Choroid plexus epithelial cell (primary cell): Measurements from ENCODE around the gene RXRA.

Experiments
- DNase-seq: peaks from one replicate; pipeline ENCODE4 v3.0.0-alpha.2; 2010; ENCODE audit warnings: low read depth
- H3K4me3 ChIP-seq: 2 replicates; pipeline ENCODE4 v1.5.1; 2011; ENCODE audit warnings: low read depth, mild to moderate bottlenecking, control low read depth, low read length, moderate library complexity
- TF ChIP-seq, protein P1 (sequence below): conservative IDR thresholded peaks from 2 replicates; pipeline ENCODE4 v1.5.1; 2011; ENCODE audit warnings: low read depth, mild to moderate bottlenecking, control low read depth, inconsistent platforms, low read length, moderate library complexity

RXRA gene

GRCh38 chr9:134335486-134336220, 9.4 kb downstream of the RXRA start:
- TF ChIP-seq, protein P1, sequence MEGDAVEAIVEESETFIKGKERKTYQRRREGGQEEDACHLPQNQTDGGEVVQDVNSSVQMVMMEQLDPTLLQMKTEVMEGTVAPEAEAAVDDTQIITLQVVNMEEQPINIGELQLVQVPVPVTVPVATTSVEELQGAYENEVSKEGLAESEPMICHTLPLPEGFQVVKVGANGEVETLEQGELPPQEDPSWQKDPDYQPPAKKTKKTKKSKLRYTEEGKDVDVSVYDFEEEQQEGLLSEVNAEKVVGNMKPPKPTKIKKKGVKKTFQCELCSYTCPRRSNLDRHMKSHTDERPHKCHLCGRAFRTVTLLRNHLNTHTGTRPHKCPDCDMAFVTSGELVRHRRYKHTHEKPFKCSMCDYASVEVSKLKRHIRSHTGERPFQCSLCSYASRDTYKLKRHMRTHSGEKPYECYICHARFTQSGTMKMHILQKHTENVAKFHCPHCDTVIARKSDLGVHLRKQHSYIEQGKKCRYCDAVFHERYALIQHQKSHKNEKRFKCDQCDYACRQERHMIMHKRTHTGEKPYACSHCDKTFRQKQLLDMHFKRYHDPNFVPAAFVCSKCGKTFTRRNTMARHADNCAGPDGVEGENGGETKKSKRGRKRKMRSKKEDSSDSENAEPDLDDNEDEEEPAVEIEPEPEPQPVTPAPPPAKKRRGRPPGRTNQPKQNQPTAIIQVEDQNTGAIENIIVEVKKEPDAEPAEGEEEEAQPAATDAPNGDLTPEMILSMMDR, result no peak
- no peak overlapping the region for H3K4me3 ChIP-seq
- DNase-seq, result no peak

GRCh38 chr9:134336228-134336627, 10.0 kb downstream of the RXRA start:
- DNase-seq, result no peak
- H3K4me3 ChIP-seq, result no peak overlapping the region
- TF ChIP-seq, protein P1, result no peak

GRCh38 chr9:134336924-134337323, 10.7 kb downstream of the RXRA start:
- no peak for DNase-seq
- no peak overlapping the region for H3K4me3 ChIP-seq
- TF ChIP-seq, protein P1, result no peak

DNA sequence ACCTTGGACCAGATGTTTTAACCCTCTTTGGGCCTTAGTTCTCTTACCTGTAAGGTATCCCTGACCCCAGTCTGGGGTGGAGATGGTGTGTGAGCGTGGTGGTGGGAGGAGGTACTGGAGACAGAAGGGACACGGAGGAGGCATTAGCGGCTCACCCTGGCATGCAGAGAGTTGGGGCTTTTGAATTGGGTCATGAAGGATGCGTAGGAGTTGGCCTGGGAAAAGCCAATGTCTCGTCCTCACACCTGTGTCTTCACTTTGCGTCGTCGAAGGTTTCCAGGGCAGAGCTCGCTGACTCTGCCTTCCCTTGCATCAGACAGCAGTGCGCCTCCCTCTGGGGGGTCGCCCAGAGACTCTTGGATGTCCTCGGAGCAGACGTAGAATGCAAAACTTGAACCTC, 11.2 kb downstream of the RXRA start:
- TF ChIP-seq, protein P1, result no peak
- DNase-seq, result no peak

DNA sequence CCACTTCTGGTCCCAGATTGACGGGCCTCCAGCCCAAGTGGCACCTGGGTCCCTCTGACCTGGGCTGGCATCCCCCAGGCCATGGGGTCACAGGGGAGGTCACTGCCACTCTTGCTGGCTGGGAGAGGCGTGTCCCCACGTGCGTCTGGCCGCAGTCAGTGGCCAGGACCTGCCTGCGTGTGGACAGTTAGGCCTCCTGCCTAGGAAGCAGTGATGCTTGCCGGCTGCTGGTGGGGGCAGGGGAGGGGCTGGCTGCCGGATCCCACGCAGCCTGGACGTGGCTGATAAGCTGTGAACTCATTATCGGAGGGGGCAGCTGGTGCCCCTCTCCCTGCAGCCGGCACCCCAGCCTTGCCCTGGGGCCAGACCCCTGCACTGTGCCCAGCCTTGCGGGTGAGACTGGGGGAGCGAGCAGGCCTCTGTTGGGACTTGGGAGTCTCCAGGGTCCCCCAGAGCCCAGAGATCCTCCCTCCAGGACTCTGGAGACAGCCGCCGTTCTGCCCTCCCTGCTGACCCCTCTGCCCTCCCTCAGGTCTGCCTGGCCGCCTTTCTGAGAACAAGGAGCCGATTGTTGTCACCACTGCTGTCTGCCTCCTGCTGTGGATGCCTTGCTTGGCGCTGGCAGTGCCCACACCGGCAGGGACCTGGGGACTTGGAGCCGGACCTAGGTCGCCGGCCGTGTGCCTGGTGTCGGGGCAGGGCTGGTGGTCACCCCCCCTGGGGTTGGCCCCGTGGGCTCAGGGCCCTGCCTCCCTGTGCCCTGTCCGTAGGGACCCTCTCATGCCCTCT, 12.3 kb downstream of the RXRA start:
- H3K4me3 ChIP-seq, result no peak overlapping the region
- DNase-seq, result no peak
- TF ChIP-seq, protein P1, result no peak

More for the DNA sequence above, 11.2 kb downstream of the RXRA start:
- H3K4me3 ChIP-seq, result no peak overlapping the region

DNA sequence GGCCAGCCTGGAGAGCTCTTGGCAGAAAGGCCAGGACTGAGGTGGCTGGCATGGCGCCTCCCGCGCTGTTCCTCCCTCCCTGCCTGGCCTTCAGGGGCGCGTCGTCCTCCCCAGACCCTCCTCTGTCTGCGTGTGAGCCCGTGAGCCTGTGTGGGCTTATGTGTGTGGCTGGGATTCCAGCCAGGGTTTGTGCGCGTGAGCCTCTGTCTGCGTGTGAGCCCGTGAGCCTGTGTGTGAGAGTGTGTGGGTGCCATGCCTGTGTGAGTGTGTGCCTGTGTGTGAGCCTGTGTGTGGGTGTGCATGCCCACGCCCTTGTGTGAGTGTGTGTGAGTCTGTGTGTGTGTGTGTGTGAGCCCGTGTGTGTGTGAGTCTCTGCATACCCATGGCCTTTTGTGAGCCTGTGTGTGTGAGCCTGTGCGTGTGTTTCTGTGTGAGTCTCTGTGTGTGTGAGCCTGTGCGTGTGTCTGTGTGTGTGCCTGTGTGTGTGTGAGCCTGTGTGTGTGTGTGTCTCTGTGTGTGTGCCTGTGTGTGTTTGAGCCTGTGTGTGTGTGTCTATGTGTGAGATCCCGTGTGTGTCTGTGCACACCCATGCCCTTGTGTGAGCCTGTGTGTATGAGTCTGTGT, 13.0 kb downstream of the RXRA start:
- no peak overlapping the region for H3K4me3 ChIP-seq
- DNase-seq, result no peak
- TF ChIP-seq, protein P1, result no peak
